DMS153 treated with DMSO at 0.1 percent for 48 hours (cell line): ENCODE data around the gene MIR17HG.
"Not testable (repeated sequence)": the region's sequence is repeated elsewhere in the genome, so short reads cannot be mapped to it uniquely, and the experiment has no call there.

Source experiments
- DNase-seq: peaks from one replicate; lab custom pipeline; 2025; ENCODE audit not compliant: unreplicated experiment; lab: John Stamatoyannopoulos, UW

Gene MIR17HG

DNA sequence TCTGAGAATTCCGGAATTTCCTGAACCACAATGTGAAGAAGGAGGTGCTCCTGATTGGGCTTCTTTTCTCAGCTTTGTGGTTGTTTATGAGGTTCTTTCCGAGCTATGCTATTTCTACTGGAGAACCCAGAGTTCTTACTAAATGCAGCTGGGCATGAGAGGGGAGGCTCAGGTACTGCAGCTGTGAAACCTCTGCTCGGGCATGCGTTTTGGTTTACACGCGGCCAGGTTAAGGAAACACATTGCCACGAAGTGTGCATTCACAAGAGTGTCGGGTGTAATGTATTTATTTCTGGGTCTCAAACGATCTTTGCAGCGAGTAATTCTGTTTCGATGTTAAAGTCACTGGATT is 661 bp upstream of the MIR17HG start:
- peak; percentile 61 for DNase-seq

DNA sequence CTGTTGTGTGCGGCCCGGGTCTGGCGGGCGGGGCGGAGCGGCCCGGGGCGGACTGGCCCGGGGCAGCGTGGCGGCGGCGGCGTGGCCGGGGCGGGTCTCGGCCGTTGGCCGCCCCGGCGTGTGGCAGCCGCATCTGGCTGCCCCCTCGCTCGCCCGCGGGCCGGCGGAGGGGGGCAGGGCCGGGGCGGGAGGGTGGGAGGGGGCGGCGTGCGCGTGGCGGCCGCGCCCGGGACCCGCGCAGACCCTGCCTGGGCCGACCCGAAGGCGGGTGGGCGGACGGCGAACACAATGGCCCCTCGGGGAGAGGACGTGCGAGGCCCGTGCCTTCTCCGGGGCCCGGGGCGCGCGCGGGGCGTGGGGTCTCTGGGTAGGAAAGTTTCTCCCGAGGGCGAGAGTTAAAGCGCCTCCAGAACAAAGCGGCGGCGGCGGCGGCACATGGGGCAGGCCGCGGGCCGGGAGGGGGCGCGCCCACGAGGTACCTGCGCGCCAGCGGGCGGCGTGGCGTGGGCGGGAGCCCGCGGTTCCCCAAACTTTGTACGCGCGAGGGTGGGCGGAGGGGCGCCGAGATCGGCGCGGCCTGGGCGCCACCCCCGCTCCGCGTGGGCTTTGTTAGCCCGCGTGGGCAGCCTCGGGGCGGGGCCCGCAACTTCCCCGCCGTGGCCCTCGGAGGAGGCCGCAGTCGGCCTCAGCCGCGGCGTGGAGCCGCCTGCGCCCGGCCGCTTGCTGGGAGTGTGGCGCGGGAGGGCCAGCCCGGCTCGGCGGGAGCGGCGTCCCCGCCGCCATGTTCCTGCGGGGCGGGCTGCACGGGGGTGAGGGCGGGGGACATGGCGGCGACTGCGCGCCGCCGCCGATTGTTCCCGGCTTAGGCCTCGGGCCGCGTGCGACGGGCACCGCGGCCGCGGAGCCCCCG is 764 bp downstream of the MIR17HG start:
- DNase-seq: no peak

DNA sequence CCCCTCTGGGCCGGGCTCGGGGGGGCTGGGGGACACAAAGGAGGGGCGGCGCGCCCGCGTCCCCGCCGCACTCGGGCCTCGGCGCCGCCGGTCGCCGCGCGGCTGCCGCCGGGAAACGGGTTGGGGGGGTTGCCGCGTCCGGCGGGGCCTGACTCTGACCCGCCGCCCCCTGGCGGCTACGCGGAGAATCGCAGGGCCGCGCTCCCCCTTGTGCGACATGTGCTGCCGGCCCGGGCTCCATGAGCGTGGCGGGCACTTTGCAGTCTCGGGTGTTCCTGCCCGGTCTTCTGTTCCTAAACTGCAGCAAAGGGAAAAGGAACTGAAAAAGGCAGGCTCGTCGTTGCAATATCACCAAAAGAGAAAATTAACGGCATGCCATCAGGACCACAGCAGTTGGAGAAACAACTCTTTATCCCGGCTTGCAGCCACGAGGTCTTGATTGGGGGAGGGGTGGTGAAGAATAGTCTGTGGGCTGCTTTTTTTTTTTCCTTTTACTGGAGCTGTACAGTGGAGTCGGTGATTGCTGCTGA is 1.5 kb downstream of the MIR17HG start:
- DNase-seq: peak; percentile 49

DNA sequence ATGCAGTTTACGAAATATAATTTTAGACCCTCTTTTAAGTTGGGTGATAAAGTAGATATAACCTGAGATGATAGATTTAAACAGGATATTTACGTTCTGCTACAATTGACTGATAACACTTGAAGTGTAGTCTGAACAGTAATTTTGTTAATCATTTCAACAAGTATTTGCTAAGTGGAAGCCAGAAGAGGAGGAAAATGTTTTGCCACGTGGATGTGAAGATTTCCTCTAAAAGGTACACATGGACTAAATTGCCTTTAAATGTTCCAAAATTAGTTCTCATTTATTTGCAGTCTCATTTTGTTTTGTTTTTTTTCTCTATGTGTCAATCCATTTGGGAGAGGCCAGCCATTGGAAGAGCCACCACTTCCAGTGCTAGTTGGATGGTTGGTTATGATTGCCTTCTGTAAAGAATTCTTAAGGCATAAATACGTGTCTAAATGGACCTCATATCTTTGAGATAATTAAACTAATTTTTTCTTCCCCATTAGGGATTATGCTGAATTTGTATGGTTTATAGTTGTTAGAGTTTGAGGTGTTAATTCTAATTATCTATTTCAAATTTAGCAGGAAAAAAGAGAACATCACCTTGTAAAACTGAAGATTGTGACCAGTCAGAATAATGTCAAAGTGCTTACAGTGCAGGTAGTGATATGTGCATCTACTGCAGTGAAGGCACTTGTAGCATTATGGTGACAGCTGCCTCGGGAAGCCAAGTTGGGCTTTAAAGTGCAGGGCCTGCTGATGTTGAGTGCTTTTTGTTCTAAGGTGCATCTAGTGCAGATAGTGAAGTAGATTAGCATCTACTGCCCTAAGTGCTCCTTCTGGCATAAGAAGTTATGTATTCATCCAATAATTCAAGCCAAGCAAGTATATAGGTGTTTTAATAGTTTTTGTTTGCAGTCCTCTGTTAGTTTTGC is 2.8 kb downstream of the MIR17HG start:
- no peak for DNase-seq

DNA sequence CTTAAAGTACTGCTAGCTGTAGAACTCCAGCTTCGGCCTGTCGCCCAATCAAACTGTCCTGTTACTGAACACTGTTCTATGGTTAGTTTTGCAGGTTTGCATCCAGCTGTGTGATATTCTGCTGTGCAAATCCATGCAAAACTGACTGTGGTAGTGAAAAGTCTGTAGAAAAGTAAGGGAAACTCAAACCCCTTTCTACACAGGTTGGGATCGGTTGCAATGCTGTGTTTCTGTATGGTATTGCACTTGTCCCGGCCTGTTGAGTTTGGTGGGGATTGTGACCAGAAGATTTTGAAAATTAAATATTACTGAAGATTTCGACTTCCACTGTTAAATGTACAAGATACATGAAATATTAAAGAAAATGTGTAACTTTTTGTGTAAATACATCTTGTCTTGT is 3.6 kb downstream of the MIR17HG start:
- DNase-seq: no peak

DNA sequence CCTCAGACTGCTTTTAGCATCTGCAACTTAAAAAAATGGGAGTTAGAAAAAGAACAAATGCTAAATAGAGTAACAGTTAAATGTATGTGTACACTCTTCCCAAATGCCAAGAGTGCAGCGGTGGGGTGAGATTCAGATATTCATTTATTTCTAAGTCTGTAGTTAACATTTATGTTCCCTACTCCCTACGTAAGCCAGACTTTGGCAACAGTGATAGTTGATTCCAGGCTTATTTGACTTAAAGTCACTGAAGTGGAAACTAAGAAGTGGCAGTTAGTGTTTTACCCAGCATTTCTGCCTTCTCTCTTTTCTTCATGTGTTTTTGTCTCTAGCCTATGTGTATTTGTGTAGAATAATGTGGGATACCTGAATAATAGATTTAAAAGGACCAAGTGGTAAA is 4.5 kb downstream of the MIR17HG start:
- DNase-seq: no peak

DNA sequence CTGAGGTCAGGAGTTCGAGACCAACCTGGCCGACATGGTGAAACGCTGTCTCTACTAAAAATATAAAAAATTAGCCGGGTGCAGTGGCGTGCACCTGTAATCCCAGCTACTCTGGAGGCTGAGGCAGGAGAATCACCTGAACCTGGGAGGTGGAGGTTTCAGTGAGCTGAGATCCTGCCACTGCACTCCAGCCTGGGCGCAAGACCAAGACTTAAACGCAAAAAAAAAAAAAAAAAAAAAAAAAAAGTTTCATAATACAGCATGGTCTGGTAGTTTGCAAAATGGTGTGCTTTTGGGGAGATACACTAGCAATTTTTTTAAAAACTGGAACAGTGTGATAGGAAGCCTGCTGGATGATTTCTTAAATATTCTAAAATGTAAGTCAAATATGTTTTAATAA is 5.4 kb downstream of the MIR17HG start:
- DNase-seq: not testable (repeated sequence)

DNA sequence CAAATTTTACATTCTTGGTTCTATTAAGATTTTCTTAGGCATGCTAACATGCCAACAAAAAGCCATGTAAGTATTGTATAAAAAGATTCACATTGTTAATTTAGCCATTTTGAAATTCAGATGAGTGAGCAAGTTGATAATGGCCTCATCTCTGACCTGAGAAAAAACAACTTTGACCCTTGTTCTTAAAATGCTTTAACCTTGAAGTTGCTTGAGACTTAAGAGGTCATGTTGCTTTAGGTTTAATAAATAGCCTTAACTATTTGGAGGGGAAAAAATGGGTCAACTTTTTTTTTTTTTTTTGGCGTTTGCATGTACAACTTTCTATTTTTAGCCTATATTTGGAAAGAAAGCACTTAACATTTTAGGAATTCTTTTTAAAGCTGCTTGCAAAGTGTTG is 6.0 kb downstream of the MIR17HG start:
- DNase-seq: no peak

DNA sequence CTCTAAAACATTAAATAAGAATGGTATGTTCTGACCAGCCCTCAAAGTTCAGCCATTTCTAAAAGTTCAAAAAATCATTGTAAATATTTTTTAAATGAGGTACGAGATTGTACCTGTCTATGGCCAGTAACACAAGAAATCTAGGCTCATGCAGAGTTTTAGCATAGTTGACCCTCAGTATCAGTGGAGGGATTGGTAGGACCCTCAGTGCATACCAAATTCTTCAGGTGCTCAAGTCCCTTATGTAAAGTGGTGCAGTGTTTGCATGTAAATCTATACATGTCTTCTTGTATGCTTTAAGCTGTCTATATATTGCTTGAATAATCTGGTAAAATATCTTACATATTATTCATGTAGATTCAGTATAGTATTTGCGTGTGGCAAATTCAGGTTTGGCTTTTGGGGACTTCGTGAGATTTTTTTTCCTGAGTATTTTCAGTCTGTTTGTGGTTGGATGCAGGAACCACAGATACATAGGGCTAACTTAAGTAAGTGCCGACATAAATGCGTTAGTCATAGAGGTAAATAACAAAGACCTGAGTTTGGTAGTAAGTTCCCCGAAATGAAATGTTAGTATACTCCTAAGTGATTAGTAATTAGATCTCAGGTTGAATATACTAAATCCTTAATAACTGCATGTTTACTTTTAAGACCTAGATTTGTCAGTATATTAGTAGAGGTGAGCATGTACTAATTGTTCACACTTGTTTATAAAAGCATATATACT is 7.8 kb downstream of the MIR17HG start:
- no peak for DNase-seq

DNA sequence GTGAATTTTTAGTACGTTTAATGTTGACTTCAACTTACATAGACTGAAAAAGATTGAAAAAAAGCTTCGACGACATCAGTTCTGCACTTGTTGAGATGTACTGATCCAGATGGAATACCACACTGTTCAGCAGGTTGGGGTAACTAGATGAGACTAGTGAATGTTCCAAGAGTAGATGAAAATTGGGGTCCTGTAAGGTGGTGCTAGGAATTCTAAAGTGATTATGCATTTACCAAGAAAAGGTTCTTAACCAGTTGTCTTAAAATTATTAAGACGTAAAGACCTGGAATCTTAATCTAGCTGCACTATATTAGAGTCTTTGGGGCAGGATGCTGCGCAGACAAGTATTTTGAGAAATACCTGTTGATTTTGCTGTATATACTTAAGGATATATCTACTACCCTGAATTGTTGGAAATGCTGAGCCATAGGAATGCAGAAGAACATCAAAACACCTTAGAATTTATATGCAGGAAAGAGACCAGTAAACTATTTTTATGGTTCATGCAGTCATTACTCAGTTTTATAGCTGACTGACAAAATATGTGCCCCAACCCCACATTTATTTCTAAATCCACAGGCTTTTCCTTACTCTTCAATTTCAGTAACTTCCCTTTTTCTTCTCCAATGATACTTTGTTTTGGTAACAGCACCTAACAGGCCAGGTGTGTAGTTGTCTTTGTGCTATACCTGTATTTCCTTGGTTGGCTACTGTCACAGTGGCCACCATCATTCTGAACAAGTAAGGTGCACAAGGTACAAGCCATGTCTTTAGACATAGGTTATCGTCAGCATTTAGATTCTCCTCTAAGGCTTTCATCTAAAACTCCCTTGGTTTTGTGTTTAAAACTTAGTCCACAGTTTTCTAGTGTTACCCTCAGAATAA is 8.6 kb downstream of the MIR17HG start:
- DNase-seq: no peak

DNA sequence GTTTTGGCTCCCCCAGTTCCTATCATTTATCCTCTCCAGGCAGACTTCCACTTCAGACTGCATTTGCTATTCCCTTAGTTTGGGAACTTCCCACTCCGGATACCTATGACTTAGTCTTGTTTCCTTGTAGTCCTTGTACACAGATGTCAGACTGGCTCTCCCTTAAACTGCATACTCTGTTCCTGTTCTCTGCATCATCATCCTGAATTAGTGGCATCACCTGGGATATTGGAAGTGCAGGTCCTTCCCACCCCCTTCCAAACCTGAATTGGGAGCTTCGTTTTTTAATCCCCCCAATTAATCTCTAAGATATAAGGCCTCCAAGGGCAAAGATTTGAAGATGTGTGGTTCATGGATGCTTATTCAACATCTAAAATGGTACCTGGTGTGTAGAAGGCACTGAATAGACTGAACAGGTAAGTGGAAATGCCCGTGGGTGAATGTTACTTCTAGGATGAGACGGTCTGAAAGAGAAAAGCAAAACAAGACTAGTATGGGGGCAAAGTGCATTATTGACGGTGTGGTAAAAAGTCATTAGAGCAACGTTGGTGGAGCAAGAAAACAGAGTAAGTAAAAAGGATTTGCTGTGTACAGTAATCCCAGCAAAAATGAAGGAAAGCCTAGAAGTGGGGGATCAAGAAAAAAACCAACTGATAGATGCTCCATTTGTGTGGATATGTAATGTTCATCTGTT is 9.6 kb downstream of the MIR17HG start:
- no peak for DNase-seq

DNA sequence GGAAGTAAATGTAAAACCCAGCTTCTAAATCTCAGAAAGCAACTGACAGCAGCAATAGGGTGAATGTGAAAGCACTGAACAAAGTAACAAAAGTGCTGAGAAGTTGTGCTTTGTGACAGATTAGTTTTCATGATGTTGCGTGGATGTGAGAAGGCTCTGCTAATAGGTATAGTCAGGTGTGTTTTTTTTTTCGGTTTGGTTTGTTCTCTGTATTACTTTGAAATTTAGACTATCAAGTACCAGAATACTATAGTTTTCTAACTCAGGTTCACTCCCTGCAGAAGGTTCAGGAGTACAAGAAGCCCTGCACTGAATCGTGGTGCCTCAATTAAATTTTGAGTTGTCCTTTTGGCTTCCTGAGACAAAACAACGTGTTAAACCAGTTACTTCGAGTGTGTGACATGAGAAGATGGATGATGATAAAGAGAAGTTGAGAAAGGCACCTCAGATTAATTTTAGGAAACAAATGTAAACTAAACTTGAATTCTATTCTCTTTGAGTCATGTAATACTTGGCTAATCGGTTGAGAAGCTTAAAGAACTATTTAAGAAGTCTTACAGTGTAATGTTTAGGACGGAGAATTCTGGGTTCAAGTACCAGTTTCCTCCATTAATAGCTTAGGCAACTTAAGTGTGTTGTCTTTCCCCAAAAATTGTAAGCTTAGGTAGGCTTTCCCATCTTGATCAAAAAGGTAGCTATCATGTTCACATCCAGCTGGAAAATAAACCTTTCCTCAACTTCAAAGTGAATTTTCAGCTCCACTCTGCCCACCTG is 10.3 kb downstream of the MIR17HG start:
- no peak for DNase-seq

DNA sequence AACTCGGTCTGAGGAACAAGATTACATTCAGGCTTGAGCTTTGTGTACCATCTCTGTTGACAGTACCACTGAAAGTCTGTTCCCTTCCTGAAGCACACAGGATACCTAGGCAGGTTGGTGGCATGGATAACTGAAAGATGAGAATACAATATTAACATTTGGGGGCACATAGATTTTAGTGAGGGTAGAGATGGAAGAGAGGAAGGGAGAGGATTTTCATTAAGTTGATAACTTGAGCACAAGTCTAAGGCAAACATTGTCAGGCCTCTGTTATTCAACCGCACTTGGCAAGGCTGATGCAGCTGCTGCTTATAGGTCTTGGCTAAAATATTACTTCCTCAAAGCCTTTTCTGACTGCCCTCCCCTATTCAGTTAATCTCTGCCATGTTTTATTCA is 10.9 kb downstream of the MIR17HG start:
- DNase-seq: no peak

DNA sequence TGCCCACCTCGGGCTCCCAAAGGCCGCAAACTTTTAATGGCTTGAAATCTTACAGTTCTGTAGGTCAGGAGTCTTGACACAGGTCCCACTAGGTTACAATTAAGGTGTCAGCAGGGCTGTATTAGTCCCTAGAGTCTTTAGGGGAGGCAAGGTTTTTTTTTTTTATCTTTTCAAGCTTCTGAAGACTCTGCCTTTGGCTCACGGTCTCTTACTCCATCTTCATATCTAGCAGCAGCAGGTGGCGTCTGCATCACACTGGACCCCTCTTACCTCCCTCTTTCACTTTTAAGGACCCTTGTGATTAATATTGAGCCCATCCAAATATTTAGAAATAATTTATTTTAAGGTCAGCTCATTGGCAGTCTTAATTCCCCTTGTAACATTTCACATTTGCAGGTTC is 11.6 kb downstream of the MIR17HG start:
- DNase-seq: no peak

DNA sequence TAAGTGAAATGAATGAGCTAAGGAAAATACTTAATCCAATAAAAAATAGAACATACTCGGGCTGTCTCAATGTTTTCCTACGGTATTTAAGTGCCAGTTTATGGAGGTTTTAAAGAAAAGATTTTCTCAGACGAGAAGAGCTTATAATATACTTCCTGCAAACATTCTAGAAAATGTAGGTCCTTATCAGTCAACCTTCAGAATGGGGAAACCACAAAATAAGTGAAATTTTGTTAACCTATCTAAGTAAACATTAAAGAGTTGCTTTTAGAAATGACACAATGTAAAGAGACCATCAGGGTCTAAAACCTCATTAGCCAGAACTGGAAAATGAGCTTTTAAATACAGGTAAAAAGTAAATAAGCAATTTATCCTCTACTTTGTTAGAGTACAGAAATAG is 12.1 kb downstream of the MIR17HG start:
- DNase-seq: no peak

DNA sequence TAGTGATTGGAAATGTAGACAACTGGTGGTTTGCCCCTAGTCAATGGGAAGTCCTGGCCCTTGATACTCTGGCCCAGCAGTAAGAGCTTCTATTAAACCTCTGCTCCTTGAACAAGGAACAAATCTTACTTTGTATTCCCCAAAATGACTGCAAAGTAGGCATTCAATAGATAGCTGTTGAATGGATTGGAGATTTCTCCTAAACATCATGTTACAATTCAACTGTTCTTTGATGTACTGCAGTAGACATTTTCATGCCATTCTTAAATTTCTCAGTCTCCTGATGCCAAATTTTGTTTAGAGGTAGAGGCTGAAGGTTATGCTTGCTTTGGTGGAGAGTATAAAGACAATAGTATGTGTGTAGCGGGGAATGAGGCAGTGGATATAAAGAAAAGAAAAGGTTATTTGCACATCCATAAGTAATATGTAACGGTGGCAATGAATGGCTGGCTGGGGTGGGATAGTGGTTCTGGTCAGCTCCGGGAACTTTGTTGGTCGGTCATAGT is 12.8 kb downstream of the MIR17HG start:
- DNase-seq: no peak

DNA sequence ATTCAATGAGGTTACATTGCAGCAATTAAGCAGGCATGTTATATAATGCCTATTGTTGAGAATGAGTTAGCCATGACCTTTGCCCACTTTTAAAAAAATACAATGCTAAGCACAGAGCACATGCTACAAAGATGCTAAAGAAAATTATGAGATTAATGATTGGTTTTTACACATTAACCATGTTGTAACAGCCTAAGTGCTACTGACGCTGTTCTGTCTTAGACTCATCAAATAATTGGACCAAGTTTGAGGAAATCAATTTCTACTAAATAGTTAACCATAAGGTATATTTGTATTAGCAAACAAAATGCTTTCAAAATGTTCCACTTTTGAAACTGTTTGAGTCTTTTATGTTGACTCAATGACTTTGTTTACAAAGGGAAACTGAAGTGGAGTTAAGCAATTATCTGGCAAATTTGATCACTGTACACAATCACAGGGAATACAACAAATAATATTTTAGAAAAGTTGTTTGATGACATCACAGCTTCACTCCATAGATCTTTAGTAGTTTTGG is 14.3 kb downstream of the MIR17HG start:
- no peak for DNase-seq

DNA sequence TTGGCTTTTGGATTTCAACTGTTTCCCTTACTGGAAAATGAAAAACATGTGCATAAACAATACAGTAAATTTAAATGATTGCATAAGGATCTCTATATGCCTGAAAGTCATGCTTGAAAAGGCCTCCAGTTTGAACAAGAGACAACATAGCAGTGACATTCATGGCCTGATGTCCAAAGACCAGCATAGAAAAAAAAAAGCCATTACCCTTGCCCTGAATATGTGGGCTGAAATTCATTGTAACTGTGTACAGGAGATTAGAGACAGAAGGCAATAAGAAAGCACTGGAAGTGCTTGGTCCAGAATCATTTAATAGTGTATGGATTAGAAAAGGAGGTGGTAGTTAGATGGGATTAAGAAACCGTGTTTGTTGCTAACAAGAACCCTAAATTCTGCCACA is 15.4 kb downstream of the MIR17HG start:
- DNase-seq: no peak
